ENCODE results near the gene MICAL3.
A peak's percentile ranks its signal among the peaks of the same experiment; 100 is the strongest.
"Not testable (repeated sequence)": the region's sequence is repeated elsewhere in the genome, so short reads cannot be mapped to it uniquely, and the experiment has no call there.

The MICAL3 gene

GRCh38 chr22:17997456-17997855 is 26.9 kb downstream of the MICAL3 start:
- no peak for DNase-seq

GRCh38 chr22:17995256-17995655 is 29.1 kb downstream of the MICAL3 start:
- DNase-seq = not testable (repeated sequence)

- DNase-seq = no peak
Measured at GRCh38 chr22:17994424-17995108, 29.8 kb downstream of the MICAL3 start.

- not testable (repeated sequence) for DNase-seq
Measured at GRCh38 chr22:17992976-17993375, 31.4 kb downstream of the MICAL3 start.

- DNase-seq = not testable (repeated sequence)
Measured at GRCh38 chr22:17991992-17992391, 32.4 kb downstream of the MICAL3 start.

- DNase-seq = no peak
Measured at GRCh38 chr22:17990942-17991341, 33.4 kb downstream of the MICAL3 start.

GRCh38 chr22:17990147-17990546 is 34.2 kb downstream of the MICAL3 start:
- no peak for DNase-seq

GRCh38 chr22:17988800-17989513 is 35.4 kb downstream of the MICAL3 start:
- no peak for DNase-seq

- DNase-seq = no peak
Measured at GRCh38 chr22:17985606-17986005, 38.8 kb downstream of the MICAL3 start.

- not testable (repeated sequence) for DNase-seq
Measured at GRCh38 chr22:17985071-17985470, 39.3 kb downstream of the MICAL3 start.

GRCh38 chr22:17984114-17984513 is 40.2 kb downstream of the MICAL3 start:
- no peak for DNase-seq

GRCh38 chr22:17982572-17983141 is 41.7 kb downstream of the MICAL3 start:
- no peak for DNase-seq

GRCh38 chr22:17981497-17981896 is 42.9 kb downstream of the MICAL3 start:
- DNase-seq = no peak

GRCh38 chr22:17980638-17981051 is 43.7 kb downstream of the MICAL3 start:
- DNase-seq = peak; percentile 93 to 94

GRCh38 chr22:17980015-17980590 is 44.3 kb downstream of the MICAL3 start:
- DNase-seq = peak; percentile 23 to 32

- DNase-seq = no peak
Measured at GRCh38 chr22:17978027-17978426, 46.3 kb downstream of the MICAL3 start.

GRCh38 chr22:17977371-17977770 is 47.0 kb downstream of the MICAL3 start:
- DNase-seq = no peak

- no peak for DNase-seq
Measured at GRCh38 chr22:17976121-17976520, 48.2 kb downstream of the MICAL3 start.

- no peak for DNase-seq
Measured at GRCh38 chr22:17974703-17975372, 49.5 kb downstream of the MICAL3 start.

GRCh38 chr22:17974087-17974486 is 50.3 kb downstream of the MICAL3 start:
- DNase-seq = no peak

GRCh38 chr22:17973217-17973616 is 51.1 kb downstream of the MICAL3 start:
- DNase-seq = no peak

GRCh38 chr22:17972385-17973191 is 51.8 kb downstream of the MICAL3 start:
- DNase-seq = no peak
